Nucleus accumbens (tissue), 56 donors: ENCODE measurements around the gene SLC15A3.
"Not testable (repeated sequence)": the region's sequence is repeated elsewhere in the genome, so short reads cannot be mapped to it uniquely, and the experiment has no call there.

Source experiments
- DNase-seq, 56 donors: peaks; one replicate each; lab custom pipeline; 2025; lab: John Stamatoyannopoulos, UW

Gene SLC15A3

GRCh38 chr11:60977836-60978235, 25.9 kb upstream of the SLC15A3 start:
- DNase-seq, result no peak

GRCh38 chr11:60977224-60977623, 25.2 kb upstream of the SLC15A3 start:
- DNase-seq, result no peak

- DNase-seq, result peak in 30 of 56 donors; percentile 10 to 75 (median 40)
Measured at GRCh38 chr11:60974726-60975125, 22.8 kb upstream of the SLC15A3 start.

DNA sequence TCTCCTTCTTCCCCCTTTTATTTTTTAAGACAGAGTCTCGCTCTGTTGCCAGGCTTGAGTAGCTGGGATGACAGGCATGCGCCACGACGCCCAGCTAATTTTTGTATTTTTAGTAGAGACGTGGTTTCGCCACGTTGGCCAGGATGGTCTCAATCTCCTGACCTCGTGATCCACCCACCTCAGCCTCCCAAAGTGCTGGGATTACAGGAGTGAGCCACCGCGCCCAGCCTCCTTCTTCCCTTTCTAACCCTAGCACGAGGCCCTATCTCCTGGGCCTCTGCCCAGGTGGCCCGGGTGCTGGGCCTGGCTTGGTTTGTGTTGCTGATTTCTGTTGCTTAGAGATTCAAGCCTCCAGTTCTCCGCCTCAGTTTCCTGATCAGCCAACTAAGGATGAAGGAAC, 22.3 kb upstream of the SLC15A3 start:
- DNase-seq, result not testable (repeated sequence)

- DNase-seq, result no peak
Measured at GRCh38 chr11:60973699-60974098, 21.7 kb upstream of the SLC15A3 start.

DNA sequence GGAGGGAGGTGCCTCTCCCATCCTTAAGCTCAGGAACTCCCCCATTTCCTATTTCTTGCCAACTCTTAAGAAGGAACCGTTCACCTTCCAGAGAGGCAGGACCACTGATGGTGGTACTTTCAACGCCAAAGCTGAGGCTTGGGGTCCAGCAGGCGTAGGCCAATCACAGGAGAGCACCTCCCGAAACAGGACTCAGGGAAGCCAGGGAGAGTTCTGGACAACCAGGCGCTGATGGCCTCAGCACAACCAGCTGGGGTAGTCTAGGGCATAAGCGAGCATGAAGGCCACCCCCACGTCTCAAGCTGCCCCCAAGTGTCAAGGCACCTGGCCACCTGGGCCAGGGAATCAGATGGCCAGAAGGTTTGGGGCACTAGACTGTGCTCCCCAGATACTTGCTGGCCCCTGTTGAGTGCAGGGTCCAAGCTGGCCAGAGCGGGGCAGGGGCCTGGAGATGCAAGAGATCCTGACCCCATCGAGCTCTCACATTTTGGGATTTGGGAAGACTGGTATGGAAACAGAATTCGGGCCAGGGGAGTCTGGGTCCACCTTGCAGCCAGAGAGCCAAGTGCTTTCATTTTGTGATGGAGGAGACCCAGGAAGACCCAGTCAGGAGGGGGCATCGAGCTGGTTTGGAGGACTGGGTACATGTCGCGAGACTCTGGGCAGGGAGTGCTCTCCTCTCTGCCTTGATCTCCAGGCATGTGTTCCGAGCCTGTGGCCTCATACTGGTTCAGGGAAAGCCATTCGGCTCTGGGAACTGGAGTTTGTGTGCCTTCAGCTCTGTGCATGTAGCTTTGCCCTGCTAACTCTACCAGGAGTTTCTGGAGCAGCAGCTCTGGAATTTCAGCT, 20.4 kb upstream of the SLC15A3 start:
- no peak for DNase-seq

- no peak for DNase-seq
Measured at GRCh38 chr11:60971520-60971919, 19.5 kb upstream of the SLC15A3 start, which contains the start of gene CD6. TSS of gene CD6 (plus strand) at chr11:60971680. CDS start at chr11:60971866, 186 bp downstream.

- DNase-seq, result no peak
Measured at GRCh38 chr11:60970890-60971289, 18.9 kb upstream of the SLC15A3 start.

GRCh38 chr11:60970369-60970774, 18.4 kb upstream of the SLC15A3 start:
- peak in 28 of 56 donors; percentile 6 to 64 (median 22) for DNase-seq

GRCh38 chr11:60968223-60968622, 16.2 kb upstream of the SLC15A3 start:
- DNase-seq, result no peak

DNA sequence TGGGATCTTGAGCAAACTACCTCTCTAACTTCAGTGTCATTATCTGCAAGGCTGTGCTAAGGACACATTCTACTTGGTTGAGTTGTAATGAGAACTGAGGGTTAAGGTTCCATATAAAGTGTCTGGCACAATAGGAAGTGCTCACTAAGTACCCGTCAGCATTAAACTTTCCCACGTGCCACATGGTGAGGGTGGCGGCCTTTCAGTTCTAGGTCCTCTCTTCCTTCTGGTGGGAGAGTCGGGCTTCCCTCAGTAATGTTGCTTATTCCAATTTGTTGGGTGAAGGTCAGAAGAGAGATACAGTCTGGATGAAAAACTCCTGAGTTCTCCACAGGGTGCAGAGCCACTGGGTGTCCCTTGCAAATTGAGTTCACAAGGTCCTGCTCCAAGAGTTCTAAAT, 14.9 kb upstream of the SLC15A3 start:
- no peak for DNase-seq

DNA sequence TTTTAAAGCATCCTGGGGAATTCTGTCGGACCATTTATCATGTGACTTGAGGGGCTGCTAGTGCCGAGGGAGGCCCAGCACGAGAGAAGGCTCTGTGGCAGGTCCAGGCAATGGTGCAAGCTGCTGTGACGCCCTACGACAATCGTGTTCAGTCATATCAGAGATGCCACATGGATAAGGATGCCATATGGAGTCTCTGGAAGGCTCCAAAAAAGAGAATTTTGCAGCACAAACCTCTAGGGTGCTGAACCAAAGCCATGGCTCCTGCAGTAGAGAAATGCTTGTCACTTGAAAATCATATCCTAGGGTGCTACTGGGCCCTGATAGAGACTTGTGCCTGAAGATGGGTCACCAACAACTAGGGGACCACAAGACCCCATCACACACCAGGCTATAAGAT, 12.8 kb upstream of the SLC15A3 start:
- DNase-seq, result no peak

- DNase-seq, result no peak
Measured at GRCh38 chr11:60960405-60960804, 8.4 kb upstream of the SLC15A3 start.

GRCh38 chr11:60959431-60959830, 7.5 kb upstream of the SLC15A3 start:
- no peak for DNase-seq

DNA sequence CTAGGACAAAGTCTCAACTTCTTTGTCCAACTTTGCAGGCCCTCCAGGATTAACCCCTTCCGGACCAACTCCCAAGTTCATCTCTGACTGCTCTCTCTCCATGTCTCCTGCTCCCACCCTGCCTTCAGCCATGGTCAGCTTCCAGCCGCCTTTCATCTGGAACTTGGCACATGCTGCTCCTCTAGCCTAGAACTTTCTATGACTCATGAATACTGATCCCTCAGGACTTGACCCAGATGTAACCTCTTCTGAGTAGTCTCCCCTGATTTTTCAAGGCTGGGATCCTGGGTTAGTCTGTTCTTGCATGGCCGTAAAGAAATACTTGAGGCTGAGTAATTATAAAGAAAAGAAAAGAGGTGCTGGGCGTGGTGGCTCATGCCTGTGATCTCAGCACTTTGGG, 5.2 kb upstream of the SLC15A3 start:
- no peak for DNase-seq

DNA sequence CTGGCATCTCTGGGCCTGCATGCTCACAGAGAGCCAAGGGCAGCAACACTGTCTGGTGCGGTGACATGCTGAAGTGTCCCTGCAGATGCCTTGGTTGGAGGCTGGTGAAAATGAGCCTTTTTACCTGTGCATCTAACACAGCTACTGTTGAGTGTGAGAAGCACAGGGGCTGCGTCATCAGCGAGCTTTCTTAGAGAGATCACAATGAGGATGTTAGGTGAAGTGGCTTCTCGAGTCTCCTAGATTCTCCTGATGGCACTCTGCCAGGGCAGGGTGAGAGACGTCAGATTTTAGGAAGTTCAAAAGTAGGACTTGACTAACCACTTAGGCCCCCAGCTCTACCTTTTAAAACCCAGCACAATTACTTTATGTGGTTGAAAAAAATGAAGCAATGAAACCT, 3.6 kb upstream of the SLC15A3 start:
- no peak for DNase-seq

GRCh38 chr11:60954421-60954820, 2.4 kb upstream of the SLC15A3 start:
- no peak for DNase-seq

- no peak for DNase-seq
Measured at GRCh38 chr11:60953781-60954180, 1.8 kb upstream of the SLC15A3 start.

GRCh38 chr11:60952742-60953170, 780 bp upstream of the SLC15A3 start:
- no peak for DNase-seq

- DNase-seq, result no peak
Measured at GRCh38 chr11:60951606-60951903, 421 bp downstream of the SLC15A3 start.

DNA sequence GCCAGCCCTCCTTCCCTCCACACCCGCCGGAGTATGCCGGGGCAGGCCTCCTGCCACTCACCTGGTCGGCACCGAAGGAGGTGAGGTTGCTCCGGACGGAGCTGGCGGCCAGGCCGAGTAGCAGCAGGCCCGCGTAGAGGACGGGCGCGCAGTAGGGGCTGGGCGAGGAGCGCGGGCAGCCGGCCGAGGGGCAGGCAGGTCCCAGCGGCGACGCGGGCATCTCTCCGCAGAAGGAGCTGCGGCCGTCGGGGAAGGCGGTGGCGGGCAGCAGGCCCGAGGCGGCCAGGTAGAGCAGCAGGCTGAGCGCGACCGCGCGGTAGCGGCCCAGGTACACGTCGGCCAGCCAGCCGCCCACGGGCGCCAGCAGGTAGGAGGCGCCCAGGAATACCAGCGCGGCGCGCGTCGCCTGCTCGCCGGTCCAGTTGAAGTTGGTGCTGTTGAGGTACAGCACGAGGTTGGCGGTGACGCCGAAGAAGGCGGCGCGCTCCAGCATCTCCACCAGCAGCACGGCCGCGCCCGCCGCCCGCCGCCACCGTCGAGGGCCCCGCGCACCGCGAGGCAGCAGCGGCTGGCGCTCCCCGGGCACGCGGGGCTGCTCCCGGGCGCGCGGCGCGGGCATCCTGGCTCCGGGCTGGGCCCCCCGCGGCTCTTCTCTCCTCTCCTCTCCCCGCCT, 907 bp downstream of the SLC15A3 start:
- DNase-seq, result no peak

GRCh38 chr11:60950024-60950423, 2.0 kb downstream of the SLC15A3 start:
- no peak for DNase-seq
